ENCODE results near the gene ZNF219.
A peak's percentile ranks its signal among the peaks of the same experiment; 100 is the strongest.

The ZNF219 gene

DNA sequence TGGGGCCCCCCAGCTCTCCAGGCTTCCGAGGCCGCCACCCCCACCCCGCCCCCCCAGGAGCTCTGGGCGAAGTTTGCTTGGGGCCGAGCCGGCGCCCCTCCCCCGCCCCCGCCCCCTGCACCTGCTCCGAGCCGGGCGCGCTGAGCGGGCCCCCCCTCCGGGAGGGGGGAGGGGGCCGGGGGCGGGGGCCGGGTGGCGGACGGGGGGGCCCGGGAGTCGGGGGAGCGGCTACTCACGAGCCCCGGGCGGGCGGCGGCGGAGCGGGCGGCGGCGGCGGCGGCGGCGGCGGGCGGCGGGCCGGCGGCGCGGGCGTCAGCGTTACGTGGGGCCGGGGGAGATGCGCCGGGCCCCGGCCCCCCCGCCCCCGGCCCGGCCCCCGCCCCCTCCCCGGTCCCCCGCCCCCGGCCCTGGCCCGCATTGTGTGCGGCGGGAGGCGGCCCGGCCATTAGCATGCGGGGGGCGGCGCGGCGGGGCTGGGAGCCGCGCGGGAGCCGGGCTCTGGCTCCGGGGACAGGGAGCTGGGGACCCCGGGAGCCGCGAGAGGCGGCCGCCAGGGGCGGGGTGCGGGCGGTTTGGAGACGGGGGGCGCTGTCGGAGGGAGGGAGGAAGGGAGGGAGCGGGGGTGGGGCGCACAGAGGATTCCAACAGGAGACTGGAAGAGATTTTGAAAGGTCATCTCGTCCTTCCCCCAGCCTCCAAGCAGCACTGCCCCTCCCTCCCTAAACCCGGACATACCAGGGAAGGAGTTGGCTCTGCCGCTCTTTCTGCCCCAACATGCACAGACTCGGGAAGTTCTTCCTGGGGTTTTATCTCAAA, at the start of gene ZNF219:
TSS of gene ZNF219 (minus strand) at position 580 of the 816 bp plus-strand sequence. CDS start 5,064 bp downstream, outside the sequence.
- no peak for DNase-seq (ENCODE audit: low read depth, low spot score)

DNA sequence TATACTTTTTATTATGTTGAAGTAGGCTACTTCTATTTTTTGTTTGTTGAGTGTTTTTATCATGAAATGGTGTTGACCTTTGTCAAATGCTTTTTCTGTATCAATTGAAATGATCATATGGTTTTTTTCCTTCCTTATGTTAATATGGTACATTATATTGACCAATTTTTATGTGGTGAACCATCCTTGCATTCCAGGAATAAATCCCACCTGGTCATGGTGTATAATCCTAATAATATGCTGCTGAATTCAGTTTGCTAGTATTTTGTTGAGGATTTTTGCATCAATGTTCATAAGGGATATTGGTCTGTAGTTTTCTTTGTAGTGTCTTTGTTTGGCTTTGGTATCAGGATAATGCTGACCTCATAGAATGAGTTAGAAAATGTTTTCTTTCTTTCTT, 47.0 kb upstream of the ZNF219 start:
- no peak for DNase-seq (ENCODE audit: low read depth, low spot score)

DNA sequence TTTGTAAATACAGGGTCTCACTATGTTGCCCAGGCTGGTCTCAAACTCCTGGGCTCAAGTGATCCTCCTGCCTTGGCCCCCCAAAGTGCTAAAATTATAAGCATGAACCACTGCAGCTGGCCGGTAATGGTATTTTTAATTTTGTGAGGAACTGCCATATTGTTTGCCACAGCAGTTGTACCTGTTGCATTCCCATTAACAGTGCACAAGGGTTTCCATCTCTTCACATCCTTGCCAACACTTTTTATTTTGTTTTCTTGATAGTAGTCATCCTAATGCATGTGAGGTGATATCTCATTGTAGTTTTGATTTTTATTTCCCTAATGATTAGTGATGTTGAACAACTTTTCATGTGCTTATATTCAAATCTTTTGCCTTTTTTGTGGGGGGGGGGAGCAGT, 43.9 kb upstream of the ZNF219 start:
- DNase-seq (ENCODE audit: low read depth, low spot score): no peak

DNA sequence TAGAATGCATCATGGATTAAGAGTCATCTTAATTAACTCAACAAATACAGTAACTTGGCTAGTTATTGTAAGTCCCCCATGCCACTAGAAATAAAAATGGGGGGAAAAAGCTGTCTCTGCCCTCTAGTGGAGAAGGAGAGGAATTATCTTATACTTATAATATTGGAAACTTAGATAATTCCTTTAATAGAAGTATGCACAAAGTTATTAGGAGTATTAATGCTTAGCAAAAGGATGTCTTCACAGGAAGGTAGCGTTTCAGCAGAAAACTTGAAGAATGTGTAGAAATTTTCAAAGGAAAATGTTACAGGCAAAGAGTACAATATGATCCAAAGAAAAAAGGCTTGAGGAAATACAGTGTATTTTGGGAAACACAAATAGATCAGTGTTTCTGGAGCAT, 37.6 kb upstream of the ZNF219 start:
- no peak for DNase-seq (ENCODE audit: low read depth, low spot score)

DNA sequence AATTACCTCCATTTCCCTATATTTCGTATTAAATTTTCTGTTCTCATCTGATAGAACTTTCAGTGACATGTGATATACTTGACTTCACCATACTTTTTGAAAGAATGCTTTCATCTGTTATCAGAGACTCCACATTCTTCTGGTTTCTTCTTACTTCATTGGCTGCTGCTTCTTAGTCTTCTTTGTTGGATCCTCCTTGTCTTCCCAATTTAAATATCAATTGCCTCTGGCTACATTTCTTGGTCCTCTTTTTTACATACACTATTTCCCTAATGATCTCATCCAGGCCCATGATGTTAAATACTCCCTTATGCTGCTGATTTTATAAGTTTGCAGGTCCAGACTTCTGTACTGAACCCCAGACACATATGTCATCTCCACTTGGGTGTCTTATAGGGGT, 35.4 kb upstream of the ZNF219 start:
- DNase-seq (ENCODE audit: low read depth, low spot score): no peak

DNA sequence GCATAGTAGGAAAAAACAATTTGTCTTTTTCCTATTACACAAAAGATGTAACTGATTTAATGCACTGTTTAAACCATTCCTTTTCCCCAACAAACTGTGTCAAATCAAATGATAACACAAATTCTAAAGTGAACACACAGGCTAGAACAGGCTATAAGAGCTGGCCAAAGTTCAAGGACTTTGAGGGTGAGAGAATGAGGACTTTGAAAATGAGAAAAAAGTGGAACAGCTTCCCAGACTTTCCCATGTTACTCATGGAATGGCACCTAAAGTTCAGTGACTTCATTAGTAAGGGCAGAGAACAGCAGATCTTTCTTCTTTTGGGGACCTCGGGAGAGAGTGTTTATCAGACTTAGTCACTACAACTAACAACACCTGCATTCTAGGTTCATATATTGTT, 25.0 kb upstream of the ZNF219 start:
- no peak for DNase-seq (ENCODE audit: low read depth, low spot score)

DNA sequence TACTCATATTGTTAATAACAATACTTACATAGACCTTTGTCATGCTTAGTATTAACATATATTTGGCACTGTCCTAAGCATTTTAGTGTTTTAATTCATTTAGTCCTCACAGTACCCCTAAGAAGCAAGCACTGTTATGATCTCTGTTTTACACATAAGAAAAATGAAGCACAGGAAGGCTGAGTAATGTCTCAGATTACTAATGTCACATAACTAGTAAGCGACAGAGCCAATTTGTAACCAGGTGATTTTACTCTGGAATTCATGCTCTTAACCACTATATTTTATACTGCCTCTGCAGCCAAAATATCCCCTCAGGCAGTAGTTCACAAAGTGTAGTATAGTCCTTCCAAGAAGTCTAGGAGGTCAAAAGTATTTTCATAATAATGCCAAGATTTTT, 22.7 kb upstream of the ZNF219 start:
- no peak for DNase-seq (ENCODE audit: low read depth, low spot score)

DNA sequence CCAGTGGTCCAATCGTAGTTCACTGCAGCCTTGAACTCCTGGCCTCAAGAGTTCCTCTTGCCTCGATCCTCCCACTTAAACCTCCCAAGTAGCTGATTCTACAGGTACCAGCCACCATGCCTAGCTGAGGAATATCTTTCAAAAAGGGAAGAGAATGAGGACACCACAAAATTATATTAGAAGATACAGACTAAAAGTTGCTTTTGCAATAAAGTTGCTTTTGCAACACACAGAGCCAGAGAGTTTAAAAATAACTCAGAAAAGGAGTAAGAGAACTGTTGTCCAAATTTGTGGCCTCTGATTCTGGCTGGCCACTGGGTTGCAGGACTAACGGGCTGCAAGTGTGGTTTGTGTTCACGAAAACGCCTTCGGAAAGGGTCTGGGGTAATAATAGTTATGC, 22.2 kb upstream of the ZNF219 start:
- no peak for DNase-seq (ENCODE audit: low read depth, low spot score)

DNA sequence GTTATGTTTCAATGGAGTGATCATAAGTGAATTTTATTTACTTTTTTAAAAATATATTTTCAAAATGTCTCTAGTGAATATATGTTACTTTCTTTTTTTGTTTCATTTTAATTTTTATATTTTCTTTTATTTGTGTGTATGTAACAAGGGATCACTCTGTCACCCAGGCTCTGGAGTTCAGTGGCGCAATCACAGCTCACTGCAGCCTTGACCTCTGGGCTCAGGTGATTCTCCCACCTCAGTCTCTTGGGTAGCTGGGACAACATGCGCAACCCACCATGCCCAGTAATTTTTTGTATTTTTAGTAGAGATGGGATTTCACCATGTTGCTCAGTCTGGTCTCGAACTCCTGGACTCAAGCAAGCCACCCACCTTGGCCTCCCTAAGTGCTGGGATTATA, 20.5 kb upstream of the ZNF219 start:
- no peak for DNase-seq (ENCODE audit: low read depth, low spot score)

DNA sequence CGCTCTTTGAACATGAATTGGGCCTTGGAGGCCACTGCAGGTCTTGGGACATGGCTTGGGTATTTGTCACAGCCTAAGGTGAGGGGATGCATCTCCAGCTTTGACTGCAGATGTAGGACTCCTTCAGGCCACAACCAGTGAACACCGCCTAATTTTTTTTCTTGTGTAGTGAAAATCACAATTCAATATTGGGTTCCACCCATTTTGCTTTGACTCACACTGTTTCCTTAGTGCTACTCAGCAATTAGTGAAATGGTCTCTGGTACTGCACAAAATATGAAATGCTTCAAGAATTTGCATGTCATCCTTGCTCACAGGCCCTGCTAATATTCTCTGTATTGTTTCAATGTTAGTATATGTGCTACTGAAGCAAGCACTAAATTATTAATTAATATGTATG, 14.9 kb upstream of the ZNF219 start:
- DNase-seq (ENCODE audit: low read depth, low spot score): no peak

DNA sequence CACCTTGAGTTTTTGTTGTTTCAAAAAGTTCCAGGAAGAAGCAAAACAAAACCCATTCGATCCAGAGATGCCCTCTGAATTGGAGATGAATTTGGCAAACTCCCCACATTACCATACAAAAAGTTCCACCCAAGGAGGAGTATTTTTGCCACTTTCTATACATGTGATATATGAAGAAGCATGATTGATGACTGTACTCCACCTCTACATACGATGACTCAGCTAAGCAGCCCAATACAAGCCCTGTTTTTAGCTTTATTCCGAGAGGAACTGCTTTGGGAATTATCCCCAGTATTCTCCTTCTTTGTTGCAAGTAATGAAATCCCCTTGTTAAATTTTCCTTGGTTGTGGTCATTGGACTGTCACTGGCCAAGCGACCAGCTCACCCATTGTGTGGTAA, 13.8 kb upstream of the ZNF219 start:
- DNase-seq (ENCODE audit: low read depth, low spot score): no peak

DNA sequence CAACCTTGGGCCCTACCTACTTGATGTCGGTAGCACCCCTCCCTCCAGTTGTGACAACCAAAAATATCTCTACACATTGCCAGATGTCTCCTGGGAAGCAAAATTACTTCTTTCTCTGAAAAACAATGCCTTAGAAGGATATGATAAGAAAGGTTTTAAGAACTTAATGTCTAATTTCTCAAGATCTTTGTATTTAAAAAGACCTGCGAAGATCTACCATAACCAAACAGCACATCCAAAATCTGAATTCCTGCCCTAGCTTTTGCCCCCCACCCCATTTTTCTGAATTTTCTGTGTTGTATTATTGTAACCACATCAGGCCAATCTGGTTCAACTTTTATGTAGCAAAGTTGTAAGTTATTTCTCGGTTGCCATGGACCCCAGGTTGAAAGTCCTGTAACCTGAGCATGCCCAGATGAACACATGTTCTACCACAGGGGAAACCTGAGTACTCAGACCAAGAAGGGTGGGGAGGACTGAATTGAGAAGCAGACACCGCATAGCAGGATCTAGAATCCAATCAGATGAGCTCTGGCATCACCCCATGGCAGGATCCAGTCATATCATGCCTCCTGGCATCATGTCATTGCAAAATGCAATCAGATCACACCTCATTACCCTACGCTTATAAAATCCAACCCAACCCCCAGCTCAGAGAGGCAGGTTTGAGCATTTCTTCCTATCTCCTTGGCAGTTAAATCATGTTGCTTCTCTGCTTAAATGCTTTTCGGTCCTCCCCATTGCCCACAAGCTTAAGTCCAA, 11.1 kb upstream of the ZNF219 start:
- no peak for DNase-seq (ENCODE audit: low read depth, low spot score)

DNA sequence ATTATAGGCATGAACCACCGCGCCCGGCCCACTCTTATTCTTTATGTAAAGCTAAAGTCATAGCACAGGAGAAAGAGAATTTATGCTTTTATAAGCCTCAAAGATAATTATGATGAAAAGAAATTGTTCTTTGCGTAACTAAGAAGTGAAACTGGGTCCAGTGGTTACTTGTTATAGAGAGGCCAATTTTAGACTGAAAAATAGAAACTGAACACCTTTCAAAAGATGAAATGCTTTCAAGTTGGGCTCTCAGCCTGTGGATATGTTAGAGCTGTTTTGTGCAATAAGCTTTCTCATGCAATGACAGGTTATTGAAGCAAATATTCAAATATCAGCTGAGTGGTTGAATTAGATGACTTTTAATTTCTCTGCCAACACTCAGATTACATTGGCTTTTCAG, 10.3 kb upstream of the ZNF219 start:
- no peak for DNase-seq (ENCODE audit: low read depth, low spot score)

DNA sequence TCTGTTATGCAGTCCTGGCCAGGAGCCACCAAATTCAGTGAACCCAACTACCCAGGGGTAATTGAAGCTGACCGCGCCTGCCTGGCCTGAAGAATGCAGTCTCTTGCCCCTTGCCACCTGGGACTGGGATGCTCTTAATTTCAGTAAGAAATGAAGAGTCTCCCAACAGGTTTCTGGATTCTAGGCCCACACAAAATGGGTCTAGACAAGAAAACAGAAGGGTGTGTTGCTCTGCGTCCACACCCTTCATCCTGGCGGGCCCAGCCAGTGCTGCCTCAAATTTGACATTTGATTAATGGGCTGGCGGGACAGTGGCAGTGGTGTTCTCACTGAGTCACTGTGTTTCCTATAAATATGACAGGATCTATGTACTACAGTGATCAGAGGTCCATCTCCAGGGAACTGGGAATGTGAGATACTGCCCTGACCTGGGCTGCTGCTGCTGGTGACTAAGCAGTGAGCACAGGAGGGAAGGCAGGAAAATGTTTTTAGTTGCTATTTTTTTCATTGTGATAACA, 8.9 kb upstream of the ZNF219 start:
- DNase-seq (ENCODE audit: low read depth, low spot score): no peak

DNA sequence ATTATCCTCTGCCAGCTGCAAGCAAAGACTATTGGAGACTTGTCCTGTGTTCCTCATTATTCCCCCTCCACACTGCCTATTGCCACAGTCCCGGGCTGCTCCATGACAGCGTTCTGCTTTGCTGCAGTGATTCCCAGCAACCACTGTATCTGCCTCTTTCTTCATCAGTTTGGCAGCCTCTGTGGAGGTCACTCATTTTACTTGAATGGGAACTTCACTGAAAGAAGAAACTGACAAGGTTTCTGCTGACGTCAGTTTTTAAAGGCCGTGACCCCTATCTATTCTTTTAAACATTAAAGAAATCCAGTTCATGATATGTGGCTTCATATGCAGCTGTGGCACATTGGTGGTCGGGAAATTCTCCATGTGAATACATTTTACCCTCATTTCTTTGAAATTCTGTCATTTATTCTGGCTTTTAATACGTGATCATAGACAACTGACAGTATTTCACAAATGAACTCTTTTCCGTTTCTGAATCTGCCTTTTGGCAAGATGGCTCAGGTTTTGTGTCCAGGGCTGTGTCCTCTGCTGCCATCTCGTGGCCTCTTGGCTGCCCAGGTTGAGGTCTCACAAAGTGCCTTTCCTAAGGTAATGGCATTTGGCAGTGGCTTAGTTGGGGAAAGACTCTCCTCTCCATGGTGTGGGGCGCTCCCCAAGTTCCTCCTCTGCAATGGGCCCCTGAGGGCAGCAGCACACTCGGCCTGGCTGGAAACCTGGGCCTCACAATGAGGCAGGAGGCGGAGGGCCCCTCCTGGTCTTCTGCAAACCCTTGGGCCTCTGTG, 8.2 kb upstream of the ZNF219 start:
- DNase-seq (ENCODE audit: low read depth, low spot score): peak; percentile 61

DNA sequence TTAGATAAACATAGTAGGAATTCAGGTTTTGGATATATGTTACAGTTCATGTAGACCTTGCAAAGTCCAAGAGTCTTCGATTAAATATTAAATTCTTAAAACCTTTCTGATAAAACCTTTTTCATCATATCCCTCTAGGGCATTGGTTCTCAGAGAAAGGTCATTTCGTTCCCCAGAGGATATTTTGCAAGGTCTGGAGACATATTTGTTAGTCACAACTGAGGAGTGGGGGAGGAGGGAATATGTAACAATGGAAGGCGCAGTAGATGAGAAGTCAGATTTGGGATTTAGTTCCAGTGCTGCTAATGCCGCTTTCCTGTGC, 7.7 kb upstream of the ZNF219 start:
- no peak for DNase-seq (ENCODE audit: low read depth, low spot score)

DNA sequence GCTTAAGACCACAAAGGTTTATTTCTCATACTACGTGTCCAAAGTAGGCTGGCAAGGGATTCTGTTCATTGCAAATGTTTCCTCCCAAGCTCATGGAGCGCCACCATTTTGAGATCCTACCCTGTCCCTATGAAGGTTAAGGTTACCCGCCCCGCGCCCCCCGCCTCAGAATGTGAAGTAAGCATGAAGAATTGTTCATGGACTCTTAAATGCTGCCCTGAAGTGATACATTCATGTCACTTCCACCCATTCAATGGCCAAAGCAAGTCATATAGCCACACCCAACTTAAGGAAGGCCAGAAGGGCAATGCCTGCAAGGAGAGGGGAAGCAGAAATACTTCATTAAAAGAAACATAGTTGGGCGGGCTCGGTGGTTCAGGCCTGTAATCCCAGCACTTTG, 6.6 kb upstream of the ZNF219 start:
- no peak for DNase-seq (ENCODE audit: low read depth, low spot score)

DNA sequence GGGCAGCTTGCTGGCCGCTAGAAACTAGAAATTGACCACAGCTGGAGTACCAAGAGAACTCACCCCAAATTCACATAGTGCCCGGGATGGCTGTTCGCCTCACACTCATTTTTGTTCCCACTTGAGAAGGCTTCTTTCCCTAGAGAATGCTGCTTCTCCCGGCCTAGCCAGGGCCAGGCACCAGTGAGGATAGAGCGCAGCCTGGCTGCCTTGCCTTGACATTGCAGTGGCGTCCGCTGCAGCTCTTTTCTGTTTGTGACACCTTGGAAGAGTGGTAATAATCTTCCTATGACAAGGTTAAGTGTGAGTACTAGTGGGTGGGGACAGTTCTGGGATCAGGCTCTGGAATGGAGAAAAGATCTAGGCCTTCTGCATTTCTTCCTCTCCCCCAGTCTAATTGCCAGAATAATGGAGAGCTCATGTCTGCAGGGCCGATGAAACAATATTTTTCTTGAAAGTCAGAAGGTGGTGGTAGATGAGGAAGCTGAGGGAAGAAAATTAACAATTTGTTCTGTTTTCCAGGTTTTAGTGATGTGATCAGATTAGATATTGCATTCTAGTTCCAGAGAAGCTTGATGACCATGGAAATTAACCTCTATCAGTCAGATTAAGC, 6.1 kb upstream of the ZNF219 start:
- peak; percentile 39 for DNase-seq (ENCODE audit: low read depth, low spot score)

DNA sequence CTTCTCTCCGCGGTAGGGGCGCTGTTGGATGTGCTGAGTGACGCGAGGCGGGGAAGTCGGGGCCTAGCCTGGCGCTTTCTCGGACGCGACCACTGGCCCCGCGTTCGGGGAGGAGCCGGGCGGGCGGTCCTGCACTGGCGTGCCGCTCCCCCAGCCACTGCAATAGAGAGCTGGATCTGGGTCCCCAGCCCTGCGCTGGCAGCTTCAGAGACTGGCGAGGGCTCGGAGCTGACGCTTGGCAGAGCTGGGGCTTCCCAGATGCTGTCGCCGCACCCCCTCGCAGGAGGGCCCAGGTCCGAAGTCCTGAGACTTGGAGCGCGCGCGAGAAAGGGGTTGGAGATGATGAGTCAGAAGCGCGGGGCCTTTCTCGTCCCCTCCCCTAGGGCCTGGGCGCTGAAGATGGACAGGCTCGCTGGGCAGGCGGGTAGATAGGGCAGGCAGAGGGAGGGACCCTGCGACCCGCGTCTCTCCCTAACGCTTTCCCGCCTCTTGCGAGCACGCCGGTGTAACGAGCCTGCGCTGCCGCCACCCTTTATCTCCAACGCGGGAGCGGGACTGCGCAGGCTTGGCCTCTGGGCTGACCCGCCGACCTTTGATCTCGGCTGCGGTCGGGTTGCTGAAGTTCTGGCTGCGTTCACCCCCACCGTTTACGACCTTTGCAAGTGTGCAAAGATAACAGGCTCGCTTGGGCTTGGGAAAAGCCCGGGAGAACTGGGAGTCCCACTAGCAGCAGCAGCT, 5.4 kb upstream of the ZNF219 start:
- DNase-seq (ENCODE audit: low read depth, low spot score): peak; percentile 89

DNA sequence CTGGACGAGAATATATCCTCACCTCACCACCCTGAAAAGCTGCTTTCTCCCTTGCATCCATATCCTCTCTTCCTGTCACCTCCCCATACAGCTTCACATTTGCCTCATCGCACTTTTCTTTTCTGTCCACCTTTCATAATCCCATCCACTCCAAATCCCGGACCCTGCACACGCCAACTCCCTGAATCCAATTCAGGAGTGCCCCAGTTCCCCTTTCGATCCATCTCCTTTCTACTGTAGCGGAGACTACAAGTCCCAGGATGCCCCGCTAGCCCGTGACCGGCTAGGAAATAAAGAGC, 4.9 kb upstream of the ZNF219 start:
- no peak for DNase-seq (ENCODE audit: low read depth, low spot score)

Measured in activated CD4-positive, CD25-positive, alpha-beta regulatory T cell treated with anti-CD3 and anti-CD28 coated beads, Interleukin-2, amount 50 U/mL, for 16 hours (primary cell).